MM.1S (cell line): ENCODE results near the gene C19orf38.

Experiments used
- DNase-seq: peaks from one replicate; pipeline ENCODE4 v3.0.0-alpha.2; 2015
- H2AFZ ChIP-seq: fragments of 300-600 bp; sonication (generic); 2 replicates; pipeline ENCODE4 v1.6.0; 2016; ENCODE audit warnings: antibody characterized with exemption, low read length
- H3F3A ChIP-seq: fragments of 300-600 bp; sonication (generic); 2 replicates; pipeline ENCODE4 v1.6.1; 2016; ENCODE audit warnings: mild to moderate bottlenecking, antibody characterized with exemption, low read length, moderate library complexity, mixed read lengths; ENCODE audit not compliant: insufficient read depth
- H3K27ac ChIP-seq: fragments of 300-600 bp; sonication (generic); 2 replicates; pipeline ENCODE4 v1.5.1; 2016; ENCODE audit warnings: mild to moderate bottlenecking, low read length
- H3K27me3 ChIP-seq: fragments of 300-600 bp; sonication (generic); replicated peaks from 2 replicates; pipeline ENCODE4 v1.6.0; 2016; ENCODE audit warnings: low read length; ENCODE audit not compliant: insufficient read depth
- H3K36me3 ChIP-seq: fragments of 300-600 bp; sonication (generic); replicated peaks from 2 replicates; pipeline ENCODE4 v1.6.1; 2016; ENCODE audit warnings: mild to moderate bottlenecking, low read length, mixed read lengths; ENCODE audit not compliant: insufficient read depth
- H3K4me1 ChIP-seq: fragments of 300-600 bp; sonication (generic); 2 replicates; pipeline ENCODE4 v1.6.1; 2016; ENCODE audit warnings: low read length, mixed read lengths
- H3K4me2 ChIP-seq: fragments of 300-600 bp; sonication (generic); 2 replicates; pipeline ENCODE4 v1.6.0; 2016; ENCODE audit warnings: low read depth, low read length
- H3K4me3 ChIP-seq: fragments of 300-600 bp; sonication (generic); 2 replicates; pipeline ENCODE4 v1.5.1; 2016; ENCODE audit warnings: low read length, mixed read lengths
- H3K79me2 ChIP-seq: fragments of 300-600 bp; sonication (generic); 2 replicates; pipeline ENCODE4 v1.6.1; 2016; ENCODE audit warnings: mixed run types, low read length, mixed read lengths
- H3K9ac ChIP-seq: fragments of 300-600 bp; sonication (generic); 2 replicates; pipeline ENCODE4 v1.6.1; 2016; ENCODE audit warnings: low read length, mixed read lengths
- H3K9me2 ChIP-seq: fragments of 300-600 bp; sonication (generic); replicated peaks from 2 replicates; pipeline ENCODE4 v1.6.1; 2016; ENCODE audit warnings: mild to moderate bottlenecking, low read length, mixed read lengths; ENCODE audit not compliant: insufficient read depth
- H3K9me3 ChIP-seq: fragments of 300-600 bp; sonication (generic); replicated peaks from 2 replicates; pipeline ENCODE4 v1.6.1; 2016; ENCODE audit warnings: mild to moderate bottlenecking, low read length, mixed read lengths; ENCODE audit not compliant: insufficient read depth
- H4K20me1 ChIP-seq: fragments of 300-600 bp; sonication (generic); 2 replicates; pipeline ENCODE4 v1.6.1; 2016; ENCODE audit warnings: mild to moderate bottlenecking, low read length, moderate library complexity, mixed read lengths; ENCODE audit not compliant: insufficient read depth
- EZH2 ChIP-seq: fragments of 300-600 bp; sonication (generic); optimal IDR thresholded peaks from 2 replicates; pipeline ENCODE3; 2017; ENCODE audit warnings: low read depth, mild to moderate bottlenecking, antibody characterized with exemption, low read length, mixed read lengths
- EZH2phosphoT487 ChIP-seq: fragments of 300-600 bp; sonication (generic); IDR thresholded peaks from 2 replicates; pipeline ENCODE4 v1.6.1; 2018; ENCODE audit warnings: antibody characterized with exemption, low read length
- TF ChIP-seq, protein P1 (sequence below): fragments of 300-600 bp; sonication (generic); IDR thresholded peaks from 2 replicates; pipeline ENCODE4 v1.5.1; 2016; ENCODE audit warnings: antibody characterized with exemption, low read length, mixed read lengths

The C19orf38 gene

DNA sequence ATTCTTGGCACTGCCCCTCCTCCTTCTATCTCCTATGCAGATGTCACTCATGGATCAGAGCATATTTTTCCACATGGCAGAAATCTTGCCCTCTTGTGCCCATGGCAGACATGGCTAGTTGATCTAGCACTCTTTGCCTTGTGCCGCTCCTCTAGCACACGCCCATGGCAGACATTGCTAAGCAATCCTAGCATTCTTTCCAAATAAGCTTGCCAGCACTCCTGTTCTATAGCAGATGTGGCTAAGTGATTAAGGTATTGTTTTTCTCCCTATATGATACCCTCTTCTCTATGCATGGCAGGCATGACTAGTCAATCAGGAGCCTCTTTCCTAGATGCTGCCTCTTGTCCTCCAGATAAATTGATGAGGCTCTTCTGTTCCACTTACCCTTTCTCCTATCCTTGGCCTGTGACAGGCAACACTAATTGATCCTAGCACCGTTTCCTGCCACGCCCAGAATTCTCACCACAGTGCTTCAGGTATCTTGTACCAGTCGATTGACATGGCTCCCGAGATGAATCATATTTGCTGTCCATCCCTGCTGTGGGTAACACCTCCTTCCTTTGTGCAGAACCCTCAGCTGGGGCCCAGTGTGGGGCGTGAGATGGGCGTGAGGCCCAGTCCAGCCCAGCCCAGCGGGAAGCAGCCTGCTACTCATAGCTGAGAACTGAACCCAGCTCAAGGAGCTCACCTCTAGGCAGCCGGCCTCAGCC, 39.1 kb upstream of the C19orf38 start:
- Histone ChIP-seq H3K4me1 (no peaks in the 10 kb centered on the region), H3K27me3 (no peaks in the 10 kb centered on the region), H3K9me3 (no peaks in the 10 kb centered on the region), H2AFZ (no peak overlapping the region), H3K4me2 (no peak overlapping the region), H3K9ac (no peak overlapping the region), H4K20me1 (no peaks in the 10 kb centered on the region), H3K27ac (no peak overlapping the region), H3K79me2 (no peaks in the 10 kb centered on the region), H3K4me3 (no peak overlapping the region), H3F3A (no peaks in the 10 kb centered on the region), H3K9me2 (no peaks in the 10 kb centered on the region), H3K36me3 (no peaks in the 10 kb centered on the region)
- TF ChIP-seq EZH2phosphoT487, result no peak
- DNase-seq, result no peak

DNA sequence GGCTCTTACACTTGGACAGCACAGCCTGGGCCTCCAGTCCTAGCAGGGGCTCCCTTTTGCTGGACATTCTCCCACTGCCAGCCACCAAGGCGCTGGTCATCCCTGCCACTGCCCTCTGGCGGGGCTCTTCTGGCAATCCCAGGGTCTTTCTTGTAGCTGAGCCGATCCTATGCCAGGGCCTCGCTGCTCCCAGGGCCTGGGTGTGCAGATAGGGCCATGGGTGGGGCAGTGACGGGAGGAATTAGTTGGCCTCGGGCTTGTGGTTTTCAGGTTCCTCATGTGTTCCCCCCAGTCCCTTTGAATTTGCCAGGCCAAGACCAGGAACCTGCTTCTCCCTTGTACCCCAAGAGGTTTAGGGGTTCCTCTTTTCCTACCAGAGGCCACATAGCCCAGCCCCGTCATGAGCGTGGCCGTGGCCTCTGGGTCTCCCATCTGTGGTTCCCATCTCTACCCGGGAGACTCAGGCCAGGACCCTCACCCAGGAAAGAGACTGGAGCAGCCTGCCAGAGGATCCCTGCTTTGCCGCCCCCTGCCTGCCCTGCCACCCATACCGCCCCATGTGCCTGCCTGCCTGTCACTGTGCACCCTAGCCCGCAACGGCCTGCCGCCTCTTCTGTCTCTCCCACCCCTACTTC, 38.4 kb upstream of the C19orf38 start:
- no peaks in the 10 kb centered on the region for H3F3A ChIP-seq
- H3K4me3 ChIP-seq, result no peak overlapping the region
- H3K79me2 ChIP-seq, result no peaks in the 10 kb centered on the region
- H3K4me1 ChIP-seq, result no peaks in the 10 kb centered on the region
- H3K36me3 ChIP-seq, result no peaks in the 10 kb centered on the region
- H3K9ac ChIP-seq, result no peak overlapping the region
- no peaks in the 10 kb centered on the region for H3K9me2 ChIP-seq
- no peak overlapping the region for H3K4me2 ChIP-seq
- H3K27me3 ChIP-seq, result no peaks in the 10 kb centered on the region
- no peak overlapping the region for H3K27ac ChIP-seq
- TF ChIP-seq, protein P1, sequence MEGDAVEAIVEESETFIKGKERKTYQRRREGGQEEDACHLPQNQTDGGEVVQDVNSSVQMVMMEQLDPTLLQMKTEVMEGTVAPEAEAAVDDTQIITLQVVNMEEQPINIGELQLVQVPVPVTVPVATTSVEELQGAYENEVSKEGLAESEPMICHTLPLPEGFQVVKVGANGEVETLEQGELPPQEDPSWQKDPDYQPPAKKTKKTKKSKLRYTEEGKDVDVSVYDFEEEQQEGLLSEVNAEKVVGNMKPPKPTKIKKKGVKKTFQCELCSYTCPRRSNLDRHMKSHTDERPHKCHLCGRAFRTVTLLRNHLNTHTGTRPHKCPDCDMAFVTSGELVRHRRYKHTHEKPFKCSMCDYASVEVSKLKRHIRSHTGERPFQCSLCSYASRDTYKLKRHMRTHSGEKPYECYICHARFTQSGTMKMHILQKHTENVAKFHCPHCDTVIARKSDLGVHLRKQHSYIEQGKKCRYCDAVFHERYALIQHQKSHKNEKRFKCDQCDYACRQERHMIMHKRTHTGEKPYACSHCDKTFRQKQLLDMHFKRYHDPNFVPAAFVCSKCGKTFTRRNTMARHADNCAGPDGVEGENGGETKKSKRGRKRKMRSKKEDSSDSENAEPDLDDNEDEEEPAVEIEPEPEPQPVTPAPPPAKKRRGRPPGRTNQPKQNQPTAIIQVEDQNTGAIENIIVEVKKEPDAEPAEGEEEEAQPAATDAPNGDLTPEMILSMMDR, result no peak
- TF ChIP-seq EZH2phosphoT487 (no peak), EZH2 (no peak)
- no peaks in the 10 kb centered on the region for H4K20me1 ChIP-seq
- DNase-seq, result no peak
- no peak overlapping the region for H2AFZ ChIP-seq
- no peaks in the 10 kb centered on the region for H3K9me3 ChIP-seq

DNA sequence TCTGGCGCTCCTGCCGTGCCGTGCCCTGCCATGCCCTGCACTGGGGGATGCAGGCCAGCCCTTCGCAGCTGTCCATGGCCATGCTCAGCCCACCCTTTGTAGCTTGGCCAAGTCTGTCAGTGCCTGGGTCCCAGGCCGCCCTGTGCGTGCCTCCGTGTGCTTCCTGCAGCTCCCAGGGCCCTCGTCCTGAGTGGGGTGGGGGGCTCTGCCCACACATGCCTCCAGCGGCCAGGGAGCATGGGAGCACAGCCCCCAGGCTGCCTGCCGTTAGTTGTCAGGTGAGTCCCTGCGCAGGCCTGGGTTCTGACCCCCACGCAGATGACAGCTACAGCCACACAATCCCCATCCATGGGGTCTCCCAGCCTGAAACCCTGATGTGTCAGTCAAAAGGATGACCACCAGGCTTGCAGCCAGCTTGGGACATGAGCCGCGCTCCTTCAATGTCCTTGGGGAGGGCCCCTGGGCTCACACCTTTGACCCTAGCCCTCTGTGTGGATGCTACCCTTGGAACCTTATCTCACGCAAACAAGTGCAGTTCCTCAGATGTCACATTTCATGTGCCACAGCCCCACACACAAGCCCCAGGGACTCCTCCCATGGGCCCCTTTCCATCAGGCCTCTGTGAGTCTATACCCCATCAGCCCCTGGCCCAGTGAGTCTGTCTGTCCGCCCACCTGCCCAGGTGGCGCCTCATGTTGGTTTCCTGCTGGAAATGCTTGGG, 36.7 kb upstream of the C19orf38 start:
- TF ChIP-seq, protein P1, result no peak
- TF ChIP-seq EZH2 (no peak), EZH2phosphoT487 (no peak)
- no peak for DNase-seq
- no peak overlapping the region for H3K9ac ChIP-seq
- no peaks in the 10 kb centered on the region for H3K9me2 ChIP-seq
- no peaks in the 10 kb centered on the region for H3K27me3 ChIP-seq
- no peak overlapping the region for H3K4me3 ChIP-seq
- H3K27ac ChIP-seq, result no peak overlapping the region
- no peaks in the 10 kb centered on the region for H3K9me3 ChIP-seq
- H3K4me1 ChIP-seq, result no peaks in the 10 kb centered on the region
- H3K36me3 ChIP-seq, result no peaks in the 10 kb centered on the region
- no peaks in the 10 kb centered on the region for H3K79me2 ChIP-seq
- no peaks in the 10 kb centered on the region for H4K20me1 ChIP-seq
- H3F3A ChIP-seq, result no peaks in the 10 kb centered on the region
- H3K4me2 ChIP-seq, result no peak overlapping the region
- no peak overlapping the region for H2AFZ ChIP-seq
